GM13976 (cell line): Measurements from ENCODE around the gene CIAO1.

Experiments used
- DNase-seq: peaks from one replicate; pipeline ENCODE4 v3.0.0; 2012; ENCODE audit warnings: low spot score
- CTCF ChIP-seq: IDR thresholded peaks from 2 replicates; pipeline ENCODE4 v1.5.1; 2012; ENCODE audit warnings: borderline replicate concordance, mild to moderate bottlenecking; ENCODE audit not compliant: insufficient read depth; ENCODE audit errors: extremely low read depth, missing control alignments, control extremely low read depth
- in situ Hi-C: fragments of 300-500 bp; cut with MboI; formaldehyde crosslinking; loops from one replicate; pipeline ENCODE4 v1.12.0; 2022; ENCODE audit warnings: low sequenced_read_pairs, mixed read lengths, inconsistent platforms; ENCODE audit not compliant: unreplicated experiment

The CIAO1 gene

GRCh38 chr2:96315005-96315399 is 49.0 kb downstream of the CIAO1 start:
- in situ Hi-C loops: no loop called here
- no peak for DNase-seq
- TF ChIP-seq CTCF: no peak

DNA sequence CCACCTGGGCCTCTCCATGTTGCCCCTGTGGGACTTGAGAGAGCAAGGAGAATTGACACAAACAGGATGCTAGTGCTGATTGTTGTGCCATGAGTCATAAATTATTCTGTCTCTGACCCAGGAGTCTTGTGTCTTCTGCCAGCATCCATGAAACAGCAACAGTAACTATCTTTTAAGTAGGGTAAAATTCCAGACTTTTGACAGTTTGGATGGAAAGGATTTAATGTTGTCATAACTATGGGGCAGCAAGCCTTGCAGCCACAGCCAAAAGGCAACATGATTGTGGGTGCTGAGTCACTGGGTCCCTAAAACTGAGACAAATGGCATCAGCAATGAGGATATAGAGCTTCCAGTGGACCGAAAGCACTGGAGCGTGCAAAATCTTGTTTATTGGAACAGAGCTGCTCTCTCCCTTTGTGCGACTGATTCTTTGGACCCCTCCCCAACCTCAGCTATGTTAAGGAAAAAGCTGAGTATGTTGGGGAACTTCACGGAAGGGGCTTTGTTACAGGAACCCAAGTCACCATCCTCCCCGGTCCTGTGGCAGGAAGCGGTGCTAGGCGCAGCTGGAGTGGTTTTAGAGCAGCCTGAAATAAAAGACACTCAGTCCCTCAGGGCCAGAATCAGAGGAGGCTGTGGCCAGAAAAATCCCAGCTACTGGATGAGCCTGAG is 49.5 kb downstream of the CIAO1 start:
- DNase-seq: no peak
- TF ChIP-seq CTCF: no peak
- in situ Hi-C loops: no loop called here

GRCh38 chr2:96316999-96317398 is 51.0 kb downstream of the CIAO1 start:
- TF ChIP-seq CTCF: no peak
- DNase-seq: no peak
- in situ Hi-C loops: no loop called here

- TF ChIP-seq CTCF: no peak
- DNase-seq: no peak
- in situ Hi-C loops: no loop called here
Measured at GRCh38 chr2:96317584-96317997, 51.6 kb downstream of the CIAO1 start.

DNA sequence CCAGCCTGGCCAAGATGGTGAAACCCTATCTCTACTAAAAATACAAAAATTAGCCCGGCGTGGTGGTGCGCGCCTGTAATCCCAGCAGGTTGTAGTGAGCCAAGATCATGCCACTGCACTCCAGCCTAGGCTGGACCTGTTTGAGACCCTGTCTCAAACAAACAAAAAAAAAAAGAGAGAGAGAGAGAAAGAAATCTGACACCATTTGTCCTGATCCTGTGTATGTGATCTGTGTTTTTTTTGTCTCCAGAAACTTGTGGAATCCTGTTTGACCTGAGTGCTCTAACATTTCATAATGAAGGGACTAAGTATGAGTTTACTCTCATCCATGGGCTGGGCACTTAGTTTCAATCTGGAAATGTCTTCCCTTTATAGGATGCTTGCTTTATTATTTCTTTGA is 52.7 kb downstream of the CIAO1 start:
- DNase-seq: no peak
- no peak for TF ChIP-seq CTCF
- in situ Hi-C loops: no loop called here

GRCh38 chr2:96319396-96319795 is 53.4 kb downstream of the CIAO1 start:
- in situ Hi-C loops: no loop called here
- TF ChIP-seq CTCF: no peak
- DNase-seq: no peak
